Amygdala (tissue), 56 donors: ENCODE measurements around the gene ARSD.

Experiments used
- DNase-seq, 56 donors: peaks; one replicate each; lab custom pipeline; 2025; lab: John Stamatoyannopoulos, UW

ARSD gene

DNA sequence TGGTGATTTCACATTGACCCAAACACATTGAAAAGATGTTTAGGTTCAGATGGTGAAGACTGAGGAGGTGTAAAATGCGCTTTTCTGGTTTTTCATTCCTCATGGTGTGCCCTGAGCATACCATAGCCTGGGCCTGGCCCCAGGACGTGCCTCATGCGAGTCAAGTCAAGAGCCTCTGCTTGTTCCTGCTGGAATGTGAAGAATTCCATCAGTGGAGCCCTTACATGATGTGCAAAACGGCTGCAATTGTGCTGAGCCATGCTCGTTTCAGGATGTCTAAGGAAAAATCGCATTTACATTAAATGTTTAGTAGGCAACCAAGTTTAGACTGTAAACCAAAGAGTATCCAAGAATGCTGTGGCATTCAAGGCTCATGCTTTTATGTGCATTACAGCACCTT is 65.5 kb downstream of the ARSD start:
- DNase-seq, result no peak

- no peak for DNase-seq
Observed at GRCh38 chrX:2862404-2862803, 66.7 kb downstream of the ARSD start.

DNA sequence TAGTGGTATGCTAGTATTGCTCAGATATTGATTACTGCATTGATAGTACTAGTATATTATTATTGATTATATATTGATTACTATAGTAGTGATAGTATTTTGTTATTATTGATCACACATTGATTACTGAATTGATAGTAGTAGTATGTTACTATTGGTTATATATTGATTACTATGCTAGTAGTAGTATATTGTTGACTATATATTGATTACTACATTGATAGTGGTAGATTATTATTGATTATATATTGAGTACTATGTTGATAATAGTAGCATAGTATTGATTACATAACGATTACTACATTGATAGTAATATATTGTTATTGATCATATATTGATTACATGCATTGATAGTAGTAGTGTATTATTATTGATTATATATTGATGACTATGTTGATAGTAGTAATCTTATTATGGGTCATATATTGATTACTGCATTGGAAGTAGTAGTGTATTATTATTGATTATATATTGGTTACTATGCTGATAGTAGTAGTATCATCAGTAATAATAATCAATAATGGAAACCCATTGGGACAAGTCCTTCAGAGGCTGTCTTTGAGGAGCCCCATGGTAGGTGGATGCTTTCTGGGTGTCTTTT is 69.8 kb downstream of the ARSD start:
- no peak for DNase-seq

- no peak for DNase-seq
Observed at GRCh38 chrX:2857566-2857965, 71.6 kb downstream of the ARSD start.

- no peak for DNase-seq
Observed at GRCh38 chrX:2855761-2856160, 73.4 kb downstream of the ARSD start.

DNA sequence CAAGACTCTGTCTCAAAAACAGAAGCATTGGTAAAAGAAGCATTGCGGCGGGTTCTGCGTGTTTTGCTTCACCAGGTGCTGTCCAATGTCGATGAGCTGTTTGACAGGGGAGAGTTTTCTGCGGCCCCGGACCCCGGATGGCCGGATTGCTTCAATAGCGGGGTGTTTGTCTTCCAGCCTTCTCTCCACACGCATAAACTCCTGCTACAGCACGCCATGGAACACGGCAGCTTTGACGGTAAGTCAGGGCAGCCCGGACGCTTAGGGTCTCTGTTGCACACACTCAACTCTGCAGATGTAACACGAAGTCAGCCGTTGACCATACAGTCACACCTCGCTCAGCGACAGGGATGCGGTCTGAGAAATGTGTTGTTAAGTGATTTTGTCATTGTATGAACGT is 74.2 kb downstream of the ARSD start:
- DNase-seq, result no peak
